ENCODE measurements around the gene PELI1.
"Not testable (repeated sequence)": the region's sequence is repeated elsewhere in the genome, so short reads cannot be mapped to it uniquely, and the experiment has no call there.

The PELI1 gene

GRCh38 chr2:64080179-64080578 is 64.0 kb downstream of the PELI1 start:
- DNase-seq: no peak

GRCh38 chr2:64079688-64080087 is 64.5 kb downstream of the PELI1 start:
- DNase-seq: not testable (repeated sequence)

- DNase-seq: not testable (repeated sequence)
Observed at GRCh38 chr2:64076828-64077227, 67.4 kb downstream of the PELI1 start.

GRCh38 chr2:64074616-64075015 is 69.6 kb downstream of the PELI1 start:
- not testable (repeated sequence) for DNase-seq

GRCh38 chr2:64067326-64067725 is 76.9 kb downstream of the PELI1 start:
- DNase-seq: no peak

GRCh38 chr2:64065516-64065915 is 78.7 kb downstream of the PELI1 start:
- no peak for DNase-seq

GRCh38 chr2:64063924-64064331 is 80.3 kb downstream of the PELI1 start:
- DNase-seq: no peak

- no peak for DNase-seq
Observed at GRCh38 chr2:64063454-64063853, 80.8 kb downstream of the PELI1 start.

GRCh38 chr2:64062840-64063239 is 81.4 kb downstream of the PELI1 start:
- no peak for DNase-seq

- DNase-seq: no peak
Observed at GRCh38 chr2:64059270-64059669, 85.0 kb downstream of the PELI1 start.

- DNase-seq: no peak
Observed at GRCh38 chr2:64056021-64056420, 88.2 kb downstream of the PELI1 start.

GRCh38 chr2:64054161-64054915 is 89.9 kb downstream of the PELI1 start:
- DNase-seq: no peak

GRCh38 chr2:64052463-64053241 is 91.6 kb downstream of the PELI1 start:
- DNase-seq: no peak

- DNase-seq: peak; percentile 67
Observed at GRCh38 chr2:64049633-64050220, 94.5 kb downstream of the PELI1 start.

- no peak for DNase-seq
Observed at GRCh38 chr2:64045938-64046337, 98.3 kb downstream of the PELI1 start.

All from retina (tissue), 1 donor.